NCI-H2196 treated with DMSO at 0.1 percent for 48 hours (cell line): Measurements from ENCODE around the gene MPP2.
"Not testable (repeated sequence)": the region's sequence is repeated elsewhere in the genome, so short reads cannot be mapped to it uniquely, and the experiment has no call there.

Source experiments
- DNase-seq: peaks from one replicate; lab custom pipeline; 2025; ENCODE audit not compliant: unreplicated experiment; lab: John Stamatoyannopoulos, UW

MPP2 gene

GRCh38 chr17:43877451-43878155 is 29.7 kb downstream of the MPP2 start:
- no peak for DNase-seq

- no peak for DNase-seq
Observed at GRCh38 chr17:43877031-43877430, 30.3 kb downstream of the MPP2 start.

GRCh38 chr17:43875476-43876147 is 31.7 kb downstream of the MPP2 start:
- DNase-seq = no peak

GRCh38 chr17:43874293-43874692 is 33.0 kb downstream of the MPP2 start:
- DNase-seq = no peak

GRCh38 chr17:43873815-43874214 is 33.5 kb downstream of the MPP2 start:
- no peak for DNase-seq

- no peak for DNase-seq
Observed at GRCh38 chr17:43873091-43873490, 34.2 kb downstream of the MPP2 start.

GRCh38 chr17:43871946-43872690 is 35.2 kb downstream of the MPP2 start:
- no peak for DNase-seq

- not testable (repeated sequence) for DNase-seq
Observed at GRCh38 chr17:43869031-43869430, 38.3 kb downstream of the MPP2 start.

GRCh38 chr17:43868226-43868994 is 38.9 kb downstream of the MPP2 start:
- no peak for DNase-seq

- DNase-seq = no peak
Observed at GRCh38 chr17:43864161-43864984, 43.0 kb downstream of the MPP2 start.

- DNase-seq = no peak
Observed at GRCh38 chr17:43861960-43862359, 45.4 kb downstream of the MPP2 start.

- no peak for DNase-seq
Observed at GRCh38 chr17:43860927-43861622, 46.3 kb downstream of the MPP2 start.

GRCh38 chr17:43860077-43860725 is 47.1 kb downstream of the MPP2 start:
- no peak for DNase-seq

GRCh38 chr17:43857957-43858600 is 49.3 kb downstream of the MPP2 start:
- no peak for DNase-seq

- DNase-seq = no peak
Observed at GRCh38 chr17:43857141-43857540, 50.2 kb downstream of the MPP2 start.

- DNase-seq = no peak
Observed at GRCh38 chr17:43856141-43856540, 51.2 kb downstream of the MPP2 start.

- no peak for DNase-seq
Observed at GRCh38 chr17:43855061-43855460, 52.3 kb downstream of the MPP2 start.

GRCh38 chr17:43854498-43854897 is 52.8 kb downstream of the MPP2 start:
- no peak for DNase-seq

GRCh38 chr17:43853546-43853945 is 53.8 kb downstream of the MPP2 start:
- DNase-seq = no peak
